K562 treated with DMSO at 1 percent for 48 hours (cell line): ENCODE measurements around the gene WDR6. TPM values are rescaled to one million over a fixed set of nuclear protein-coding genes. Genes with fewer than 3 reads are reported as not detected.

ENCODE experiments used
- total RNA-seq: library from RNA; unstranded; fragments of 300-600 nt; gene quantifications from 2 replicates; pipeline ENCODE4 v1.2.3, GENCODE V29; 2022; ENCODE audit warnings: low replicate concordance; ENCODE audit errors: extremely low read depth

The WDR6 gene
- total RNA-seq: 146 TPM in 1 of 2 replicates, not detected in the other

GRCh38 chr3:49007068-49007770, at the start of gene WDR6:
WDR6 (plus strand) TSS chr3:49007391; CDS start chr3:49007432, 41 bp downstream.

DNA sequence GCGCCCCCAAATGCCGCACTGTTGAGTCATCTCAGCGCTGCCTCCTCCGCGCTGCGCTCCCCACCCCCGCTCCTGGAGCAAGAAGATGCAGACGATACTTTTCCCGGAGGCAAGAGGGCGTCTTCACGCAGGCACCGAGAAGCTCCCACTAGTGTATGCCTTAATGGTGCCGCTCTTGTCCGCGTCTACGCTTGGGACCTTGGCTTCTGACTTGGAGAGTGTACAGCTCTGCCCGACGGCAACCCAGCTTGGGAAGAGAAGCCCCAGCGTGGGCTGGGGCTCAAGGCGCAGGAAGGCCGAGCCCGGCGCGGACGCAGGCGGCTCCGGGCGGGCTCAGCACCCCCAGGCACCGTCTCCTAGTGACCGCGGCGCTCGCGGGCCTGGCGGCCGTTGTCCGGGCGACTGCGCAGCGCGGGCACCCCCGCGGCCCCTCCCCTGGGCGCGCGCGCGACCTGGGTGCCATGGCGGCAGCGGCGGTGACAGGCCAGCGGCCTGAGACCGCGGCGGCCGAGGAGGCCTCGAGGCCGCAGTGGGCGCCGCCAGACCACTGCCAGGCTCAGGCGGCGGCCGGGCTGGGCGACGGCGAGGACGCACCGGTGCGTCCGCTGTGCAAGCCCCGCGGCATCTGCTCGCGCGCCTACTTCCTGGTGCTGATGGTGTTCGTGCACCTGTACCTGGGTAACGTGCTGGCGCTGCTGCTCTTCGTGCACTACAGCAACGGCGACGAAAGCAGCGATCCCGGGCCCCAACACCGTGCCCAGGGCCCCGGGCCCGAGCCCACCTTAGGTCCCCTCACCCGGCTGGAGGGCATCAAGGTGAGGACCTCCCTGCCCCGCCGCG, 17.2 kb upstream of the WDR6 start, which contains the start of gene P4HTM:
P4HTM (plus strand) TSS at position 446 of the 840 bp plus-strand sequence; CDS start at position 462, 16 bp downstream.

DNA sequence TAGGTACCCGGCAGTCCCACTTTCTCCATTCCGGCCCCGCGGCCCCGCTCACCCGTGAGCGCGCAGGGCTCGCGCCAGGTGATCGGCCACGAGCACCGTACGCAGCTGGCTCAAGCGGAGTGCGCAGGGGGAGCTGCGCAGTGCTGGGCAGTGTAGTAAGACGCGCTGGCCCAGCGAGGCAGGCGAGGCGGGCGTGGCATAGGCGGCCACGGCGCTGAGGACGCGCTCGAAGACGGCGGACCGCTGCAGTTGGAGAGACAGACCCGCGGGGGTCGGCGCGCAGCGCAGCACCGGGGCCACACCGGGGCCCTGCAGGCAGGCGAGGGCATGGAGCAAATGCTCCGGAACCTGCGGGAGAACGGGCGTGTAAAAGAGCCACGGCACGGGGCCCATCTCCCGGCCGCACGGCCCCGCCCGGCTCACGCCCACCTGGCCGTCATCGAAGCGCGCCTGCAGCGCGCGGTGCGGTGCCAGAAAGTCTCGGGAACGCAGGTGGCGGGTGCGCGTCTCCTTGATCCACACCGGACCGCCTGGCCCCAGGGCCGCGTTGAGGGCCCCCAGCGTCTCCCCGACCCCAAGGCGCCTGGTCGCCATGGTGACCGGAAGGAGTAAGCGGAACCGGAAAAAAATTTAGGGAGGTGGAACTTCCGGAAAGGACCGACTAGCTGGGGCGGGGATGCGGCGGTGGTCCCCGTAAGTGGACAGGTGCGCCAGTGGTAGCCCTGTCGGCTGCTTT, 10.9 kb downstream of the WDR6 start, which contains the start of gene DALRD3:
DALRD3 (minus strand) TSS at position 610 of the 736 bp plus-strand sequence; CDS start at position 594, 16 bp downstream.

DNA sequence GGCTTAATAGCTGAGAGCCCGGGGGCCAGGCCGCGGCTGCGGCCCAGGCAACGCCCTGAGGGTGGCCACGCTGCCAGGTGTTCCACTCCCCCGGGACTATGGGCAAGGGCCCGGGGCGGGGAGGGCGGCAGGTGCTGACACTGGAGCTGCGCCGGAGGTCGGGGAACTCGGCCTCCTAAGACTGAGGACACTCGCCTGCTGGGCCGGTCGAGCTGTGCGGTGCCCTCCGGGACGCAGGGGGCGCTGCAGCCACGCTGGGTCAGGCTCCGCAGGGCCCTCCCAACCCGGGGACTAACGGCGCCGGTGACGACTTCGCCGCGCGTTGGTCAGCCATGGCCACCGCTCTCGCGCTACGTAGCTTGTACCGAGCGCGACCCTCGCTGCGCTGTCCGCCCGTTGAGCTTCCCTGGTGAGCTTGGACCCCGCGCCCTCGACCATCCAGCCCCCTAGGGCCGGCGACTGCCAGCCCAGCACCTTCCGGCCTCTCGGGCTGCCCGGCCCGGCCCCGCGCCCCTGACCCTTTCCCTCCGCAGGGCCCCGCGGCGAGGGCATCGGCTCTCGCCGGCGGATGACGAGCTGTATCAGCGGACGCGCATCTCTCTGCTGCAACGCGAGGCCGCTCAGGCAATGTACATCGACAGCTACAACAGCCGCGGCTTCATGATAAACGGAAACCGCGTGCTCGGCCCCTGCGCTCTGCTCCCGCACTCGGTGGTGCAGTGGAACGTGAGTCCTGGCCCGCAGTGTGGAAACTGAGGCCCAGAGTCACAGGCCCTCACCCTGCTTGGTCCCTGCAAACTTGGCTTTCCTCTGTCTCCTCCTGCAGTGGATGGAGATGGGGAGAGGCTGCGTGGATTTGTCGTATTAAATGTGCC, 14.9 kb downstream of the WDR6 start, which contains the start of gene NDUFAF3:
NDUFAF3 (plus strand) TSS at position 309 of the 875 bp plus-strand sequence; CDS start at position 333, 24 bp downstream.

DNA sequence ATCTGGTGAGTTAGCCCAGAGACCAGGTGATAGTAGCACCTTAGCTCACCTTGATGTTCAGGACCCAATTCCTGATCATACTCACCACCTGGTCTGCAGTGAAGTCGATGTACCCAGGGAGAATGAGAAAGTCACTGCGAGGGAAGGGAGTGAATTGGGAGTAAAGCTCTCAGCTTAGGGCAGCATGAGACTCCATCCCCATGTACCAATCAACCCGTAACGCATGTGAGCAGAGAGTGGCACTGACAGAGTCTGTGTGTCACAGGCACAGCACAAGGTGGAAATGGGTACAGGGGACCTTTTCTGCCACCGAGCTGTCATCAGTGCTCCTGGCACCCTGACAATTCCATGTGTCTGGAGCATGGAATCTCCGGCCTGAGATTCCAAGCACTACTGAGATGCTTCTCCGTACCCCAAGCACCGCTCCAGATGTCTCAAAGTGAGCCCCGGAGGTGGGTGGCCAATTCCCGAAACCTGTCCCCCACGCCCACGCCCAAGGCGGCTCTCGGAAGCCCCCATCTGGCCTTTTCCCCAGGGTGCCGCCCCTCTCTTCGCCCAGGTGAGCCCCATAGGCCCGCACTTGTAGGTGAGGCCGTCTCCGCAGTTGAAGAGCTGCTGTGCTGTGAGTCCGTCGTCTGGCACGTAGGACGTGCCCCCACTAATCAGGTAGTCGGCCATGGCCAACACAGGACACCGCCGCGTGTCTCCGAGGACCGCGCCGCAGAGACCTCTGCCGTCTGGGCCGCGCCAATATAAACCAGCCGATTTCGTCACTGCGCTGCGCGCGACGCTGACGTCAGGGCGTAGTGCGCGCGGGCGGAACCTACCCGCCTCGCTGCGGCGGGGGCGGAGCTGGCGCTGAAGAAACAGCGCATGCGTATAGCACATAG, 21.7 kb downstream of the WDR6 start, which contains the start of gene IMPDH2:
IMPDH2 (minus strand) TSS at position 726 of the 890 bp plus-strand sequence; CDS start at position 678, 48 bp downstream.

Other genes with a start within 250 kb of the WDR6 start
- gene PRKAR2A, start 159.5 kb upstream of the WDR6 start, total RNA-seq: not detected in 2 replicates
- gene SLC25A20, start 108.5 kb upstream of the WDR6 start, total RNA-seq: not detected in 2 replicates
- gene ARIH2, start 88.5 kb upstream of the WDR6 start, total RNA-seq: not detected in 2 replicates
- not detected in 2 replicates for gene P4HTM, start 17.1 kb upstream of the WDR6 start, total RNA-seq
- not detected in 2 replicates for gene DALRD3, start 11.2 kb downstream of the WDR6 start, total RNA-seq
- not detected in 2 replicates for gene NDUFAF3, start 14.7 kb downstream of the WDR6 start, total RNA-seq
- gene IMPDH2, start 22.0 kb downstream of the WDR6 start, total RNA-seq: not detected in 2 replicates
- not detected in 2 replicates for gene QRICH1, start 86.7 kb downstream of the WDR6 start, total RNA-seq
- not detected in 2 replicates for gene QARS1, start 97.4 kb downstream of the WDR6 start, total RNA-seq
- not detected in 2 replicates for gene USP19, start 113.4 kb downstream of the WDR6 start, total RNA-seq
- not detected in 2 replicates for gene LAMB2, start 125.7 kb downstream of the WDR6 start, total RNA-seq
- not detected in 2 replicates for gene CCDC71, start 158.9 kb downstream of the WDR6 start, total RNA-seq
- 1,112 TPM in 1 of 2 replicates, not detected in the other for gene KLHDC8B, start 164.2 kb downstream of the WDR6 start, total RNA-seq